Liver (tissue), 9 donors: ENCODE measurements around the gene RPS6KA2. TPM values are rescaled to one million over a fixed set of nuclear protein-coding genes. Genes with fewer than 3 reads are reported as not detected.
"Not testable (repeated sequence)": the region's sequence is repeated elsewhere in the genome, so short reads cannot be mapped to it uniquely, and the experiment has no call there.

Source experiments
- DNase-seq: peaks from one replicate; pipeline ENCODE4 v3.0.0-alpha.2; 2017; ENCODE audit warnings: low spot score
- H3K27ac ChIP-seq, 2 donors: one replicate each; pipeline ENCODE4 v1.7.0; 2013; ENCODE audit warnings: inconsistent platforms in 2 of 2, low read length in 2 of 2, control low read depth in 1 of 2, low read depth in 1 of 2, mild to moderate bottlenecking in 1 of 2
- H3K27me3 ChIP-seq, 4 donors: one replicate each; pipeline versions ENCODE4 v1.6.1 to v1.7.0; 2013; ENCODE audit warnings: low read length in 3 of 4, inconsistent platforms in 1 of 4, mild to moderate bottlenecking in 1 of 4, moderate library complexity in 1 of 4; ENCODE audit not compliant: control insufficient read depth in 4 of 4, insufficient read depth in 4 of 4
- H3K36me3 ChIP-seq, 4 donors: one replicate each; pipeline versions ENCODE4 v1.6.1 to v1.7.0; 2013; ENCODE audit warnings: low read length in 3 of 4, mild to moderate bottlenecking in 3 of 4, low read depth in 1 of 4, moderate library complexity in 1 of 4; ENCODE audit not compliant: control insufficient read depth in 4 of 4, insufficient read depth in 3 of 4
- H3K4me1 ChIP-seq, 4 donors: one replicate each; pipeline versions ENCODE4 v1.6.1 to v1.7.0; 2013; ENCODE audit warnings: low read length in 3 of 4, mild to moderate bottlenecking in 3 of 4, moderate library complexity in 1 of 4; ENCODE audit not compliant: control insufficient read depth in 4 of 4, insufficient read depth in 4 of 4
- H3K4me3 ChIP-seq, 3 donors: one replicate each; pipeline versions ENCODE4 v1.6.1 to v1.7.0; 2013; ENCODE audit warnings: low read length in 3 of 3, control low read depth in 1 of 3, low read depth in 1 of 3, mild to moderate bottlenecking in 1 of 3
- H3K9ac ChIP-seq, 2 donors: one replicate each; pipeline ENCODE4 v1.7.0; 2013; ENCODE audit warnings: low read length in 2 of 2, mild to moderate bottlenecking in 2 of 2, moderate library complexity in 2 of 2, control low read depth in 1 of 2, low read depth in 1 of 2
- H3K9me3 ChIP-seq, 4 donors: one replicate each; pipeline versions ENCODE4 v1.6.1 to v1.7.0; 2013; ENCODE audit warnings: low read length in 3 of 4; ENCODE audit not compliant: control insufficient read depth in 4 of 4
- EGR1 ChIP-seq, 2 donors: IDR thresholded peaks; 2 replicates each; pipeline ENCODE4 v1.6.1; 2016 to 2018; ENCODE audit warnings: antibody characterized with exemption in 2 of 2, low read depth in 2 of 2
- FOXA1 ChIP-seq: IDR thresholded peaks from 2 replicates; pipeline ENCODE4 v1.6.1; 2016; ENCODE audit warnings: antibody characterized with exemption
- GABPA ChIP-seq, 2 donors: IDR thresholded peaks in 1 of 2; conservative IDR thresholded peaks in 1 of 2; 2 replicates each; pipeline ENCODE4 v1.6.1; 2016; ENCODE audit warnings: antibody characterized with exemption in 2 of 2, mild to moderate bottlenecking in 1 of 2, moderate library complexity in 1 of 2
- HNF4A ChIP-seq, 2 donors: conservative IDR thresholded peaks; 2 replicates each; pipeline ENCODE4 v1.6.1; 2016; ENCODE audit warnings: antibody characterized with exemption in 2 of 2, mild to moderate bottlenecking in 2 of 2
- HNF4G ChIP-seq: IDR thresholded peaks from 2 replicates; pipeline ENCODE4 v1.6.1; 2016; ENCODE audit warnings: antibody characterized with exemption
- MAX ChIP-seq: IDR thresholded peaks from 2 replicates; pipeline ENCODE4 v1.6.1; 2016; ENCODE audit warnings: antibody characterized with exemption
- NR2F2 ChIP-seq: IDR thresholded peaks from 2 replicates; pipeline ENCODE4 v1.6.1; 2016; ENCODE audit warnings: antibody characterized with exemption
- RAD21 ChIP-seq, 2 donors: IDR thresholded peaks; 2 replicates each; pipeline ENCODE4 v1.6.1; 2016; ENCODE audit warnings: antibody characterized with exemption in 2 of 2, mild to moderate bottlenecking in 2 of 2
- RXRA ChIP-seq, 2 donors: IDR thresholded peaks; 2 replicates each; pipeline ENCODE4 v1.6.1; 2017 to 2018; ENCODE audit warnings: antibody characterized with exemption in 2 of 2, mild to moderate bottlenecking in 1 of 2
- SP1 ChIP-seq: IDR thresholded peaks from 2 replicates; pipeline ENCODE4 v1.6.1; 2018; ENCODE audit warnings: antibody characterized with exemption, mild to moderate bottlenecking
- TAF1 ChIP-seq: conservative IDR thresholded peaks from 2 replicates; pipeline ENCODE4 v1.6.1; 2016; ENCODE audit warnings: antibody characterized with exemption, mild to moderate bottlenecking
- YY1 ChIP-seq: IDR thresholded peaks from 2 replicates; pipeline ENCODE4 v1.6.1; 2016; ENCODE audit warnings: antibody characterized with exemption, mild to moderate bottlenecking
- ZBTB33 ChIP-seq: IDR thresholded peaks from 2 replicates; pipeline ENCODE4 v1.6.1; 2016; ENCODE audit warnings: antibody characterized with exemption
- WGBS: extraction: QIAGEN DNeasy Blood & Tissue Kit; methylation state at CpG from one replicate; pipeline ENCODE4 v1.1.7; 2013; 5-methylcytosine and 5-hydroxymethylcytosine counted together
- polyA plus RNA-seq, 2 donors: library from polyadenylated mRNA; stranded (reverse) in 1 of 2; unstranded in 1 of 2; fragments of 200-250 nt in 1 of 2; fragments of >200 nt in 1 of 2; fragmentation: Nextera tagmentation in 1 of 2; extraction: Ambion mirVana in 1 of 2; gene quantifications; one replicate each; pipeline versions ENCODE4 v1.2.1 to v1.2.3, GENCODE V29; 2013 to 2015
- total RNA-seq, 2 donors: library from RNA; depleted of rRNA; stranded (reverse); fragments of >200 nt; gene quantifications; one replicate each; pipeline ENCODE4 v1.2.3, GENCODE V29; 2014
- TF ChIP-seq, protein P1 (sequence below): fragments of 150-350 bp; IDR thresholded peaks from 2 replicates; pipeline ENCODE4 v1.5.1; 2017; ENCODE audit warnings: improper control_type of control experiment, low read depth, low read length; ENCODE audit not compliant: missing input control
- TF ChIP-seq, protein P2 (sequence below): IDR thresholded peaks from 2 replicates; pipeline ENCODE4 v1.6.1; 2016; ENCODE audit warnings: antibody characterized with exemption, mild to moderate bottlenecking
- TF ChIP-seq, protein P3 (sequence below): IDR thresholded peaks from 2 replicates; pipeline ENCODE4 v1.6.1; 2016; ENCODE audit warnings: antibody characterized with exemption
- donor health status: healthy.
- donor health status: healthy.
- donor health status: healthy.
- donor health status: healthy.
- donor health status: healthy.

RPS6KA2 gene
- total and polyA plus RNA-seq, 4 donors, result 2.5 to 9.0 (median 5.0) TPM

DNA sequence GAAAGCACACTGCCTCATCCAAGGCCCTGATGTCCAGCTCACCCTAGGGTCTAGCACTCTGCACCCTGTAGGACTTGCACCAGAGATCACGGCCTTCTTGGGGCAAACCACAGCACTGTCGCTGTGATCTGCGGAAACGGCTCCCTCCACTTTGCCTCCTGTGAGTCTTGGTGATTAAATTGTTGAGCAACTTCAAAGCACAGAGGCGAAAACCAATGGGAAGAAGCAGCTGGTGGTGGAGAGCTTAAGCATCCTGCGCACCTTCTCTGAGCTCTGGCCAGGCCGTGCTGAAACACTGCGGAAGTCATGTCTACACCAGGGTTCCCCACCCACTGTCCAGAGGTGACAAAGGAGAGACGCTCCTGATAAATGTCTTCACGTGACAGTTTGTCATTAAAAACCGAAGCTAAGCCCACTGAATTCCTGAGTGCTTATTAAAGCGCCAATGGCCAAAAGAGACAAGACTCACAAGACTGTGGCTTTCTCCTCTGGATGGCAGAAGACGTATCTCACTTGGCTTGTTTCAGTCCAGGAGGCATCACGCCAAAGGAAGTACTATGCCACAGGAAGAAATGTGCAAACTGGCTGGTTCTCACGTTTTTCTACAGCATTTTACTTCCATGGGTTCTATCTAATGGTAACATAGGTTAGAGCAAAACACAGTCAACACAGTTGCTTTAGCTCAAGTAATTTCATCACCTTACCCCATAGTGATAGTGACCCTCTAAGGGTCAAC lies 43.7 kb downstream of the RPS6KA2 start (continued):
- TF ChIP-seq, protein P1, sequence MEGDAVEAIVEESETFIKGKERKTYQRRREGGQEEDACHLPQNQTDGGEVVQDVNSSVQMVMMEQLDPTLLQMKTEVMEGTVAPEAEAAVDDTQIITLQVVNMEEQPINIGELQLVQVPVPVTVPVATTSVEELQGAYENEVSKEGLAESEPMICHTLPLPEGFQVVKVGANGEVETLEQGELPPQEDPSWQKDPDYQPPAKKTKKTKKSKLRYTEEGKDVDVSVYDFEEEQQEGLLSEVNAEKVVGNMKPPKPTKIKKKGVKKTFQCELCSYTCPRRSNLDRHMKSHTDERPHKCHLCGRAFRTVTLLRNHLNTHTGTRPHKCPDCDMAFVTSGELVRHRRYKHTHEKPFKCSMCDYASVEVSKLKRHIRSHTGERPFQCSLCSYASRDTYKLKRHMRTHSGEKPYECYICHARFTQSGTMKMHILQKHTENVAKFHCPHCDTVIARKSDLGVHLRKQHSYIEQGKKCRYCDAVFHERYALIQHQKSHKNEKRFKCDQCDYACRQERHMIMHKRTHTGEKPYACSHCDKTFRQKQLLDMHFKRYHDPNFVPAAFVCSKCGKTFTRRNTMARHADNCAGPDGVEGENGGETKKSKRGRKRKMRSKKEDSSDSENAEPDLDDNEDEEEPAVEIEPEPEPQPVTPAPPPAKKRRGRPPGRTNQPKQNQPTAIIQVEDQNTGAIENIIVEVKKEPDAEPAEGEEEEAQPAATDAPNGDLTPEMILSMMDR, result no peak
- TF ChIP-seq FOXA1, result no peak
- TF ChIP-seq TAF1, result no peak
- TF ChIP-seq HNF4G, result no peak
- no peak for TF ChIP-seq GABPA (IDR thresholded peaks at IDR 0.05 in 1 of 2, conservative IDR thresholded peaks at IDR 0.05 in 1 of 2)

- Histone ChIP-seq H3K4me3 (no peak overlapping the region), H3K9ac (no peak overlapping the region), H3K27me3 (no peaks in the 10 kb centered on the region), H3K27ac (no peak overlapping the region), H3K9me3 (no peaks in the 10 kb centered on the region), H3K4me1 (no peaks in the 10 kb centered on the region), H3K36me3 (no peaks in the 10 kb centered on the region)
- 95% methylated on average over 6 of the region's 6 CpGs for WGBS
- no peak for DNase-seq
- TF ChIP-seq, protein P2, sequence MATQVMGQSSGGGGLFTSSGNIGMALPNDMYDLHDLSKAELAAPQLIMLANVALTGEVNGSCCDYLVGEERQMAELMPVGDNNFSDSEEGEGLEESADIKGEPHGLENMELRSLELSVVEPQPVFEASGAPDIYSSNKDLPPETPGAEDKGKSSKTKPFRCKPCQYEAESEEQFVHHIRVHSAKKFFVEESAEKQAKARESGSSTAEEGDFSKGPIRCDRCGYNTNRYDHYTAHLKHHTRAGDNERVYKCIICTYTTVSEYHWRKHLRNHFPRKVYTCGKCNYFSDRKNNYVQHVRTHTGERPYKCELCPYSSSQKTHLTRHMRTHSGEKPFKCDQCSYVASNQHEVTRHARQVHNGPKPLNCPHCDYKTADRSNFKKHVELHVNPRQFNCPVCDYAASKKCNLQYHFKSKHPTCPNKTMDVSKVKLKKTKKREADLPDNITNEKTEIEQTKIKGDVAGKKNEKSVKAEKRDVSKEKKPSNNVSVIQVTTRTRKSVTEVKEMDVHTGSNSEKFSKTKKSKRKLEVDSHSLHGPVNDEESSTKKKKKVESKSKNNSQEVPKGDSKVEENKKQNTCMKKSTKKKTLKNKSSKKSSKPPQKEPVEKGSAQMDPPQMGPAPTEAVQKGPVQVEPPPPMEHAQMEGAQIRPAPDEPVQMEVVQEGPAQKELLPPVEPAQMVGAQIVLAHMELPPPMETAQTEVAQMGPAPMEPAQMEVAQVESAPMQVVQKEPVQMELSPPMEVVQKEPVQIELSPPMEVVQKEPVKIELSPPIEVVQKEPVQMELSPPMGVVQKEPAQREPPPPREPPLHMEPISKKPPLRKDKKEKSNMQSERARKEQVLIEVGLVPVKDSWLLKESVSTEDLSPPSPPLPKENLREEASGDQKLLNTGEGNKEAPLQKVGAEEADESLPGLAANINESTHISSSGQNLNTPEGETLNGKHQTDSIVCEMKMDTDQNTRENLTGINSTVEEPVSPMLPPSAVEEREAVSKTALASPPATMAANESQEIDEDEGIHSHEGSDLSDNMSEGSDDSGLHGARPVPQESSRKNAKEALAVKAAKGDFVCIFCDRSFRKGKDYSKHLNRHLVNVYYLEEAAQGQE, result no peak
- TF ChIP-seq YY1 (no peak), RXRA (IDR thresholded peaks at IDR 0.05) (no peak), SP1 (no peak), HNF4A (conservative IDR thresholded peaks at IDR 0.05) (no peak), GABPA (IDR thresholded peaks at IDR 0.05 in 1 of 2, conservative IDR thresholded peaks at IDR 0.05 in 1 of 2) (no peak), EGR1 (IDR thresholded peaks at IDR 0.05; ENCODE audit: low read depth in 2 of 2) (no peak), ZBTB33 (no peak), NR2F2 (no peak), RAD21 (IDR thresholded peaks at IDR 0.05) (no peak), MAX (no peak), HNF4G (no peak), FOXA1 (no peak), TAF1 (no peak)
- TF ChIP-seq, protein P3, sequence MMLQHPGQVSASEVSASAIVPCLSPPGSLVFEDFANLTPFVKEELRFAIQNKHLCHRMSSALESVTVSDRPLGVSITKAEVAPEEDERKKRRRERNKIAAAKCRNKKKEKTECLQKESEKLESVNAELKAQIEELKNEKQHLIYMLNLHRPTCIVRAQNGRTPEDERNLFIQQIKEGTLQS, result no peak
These were observed 44.8 kb downstream of the RPS6KA2 start for GRCh38 chr6:166582258-166582657.

DNA sequence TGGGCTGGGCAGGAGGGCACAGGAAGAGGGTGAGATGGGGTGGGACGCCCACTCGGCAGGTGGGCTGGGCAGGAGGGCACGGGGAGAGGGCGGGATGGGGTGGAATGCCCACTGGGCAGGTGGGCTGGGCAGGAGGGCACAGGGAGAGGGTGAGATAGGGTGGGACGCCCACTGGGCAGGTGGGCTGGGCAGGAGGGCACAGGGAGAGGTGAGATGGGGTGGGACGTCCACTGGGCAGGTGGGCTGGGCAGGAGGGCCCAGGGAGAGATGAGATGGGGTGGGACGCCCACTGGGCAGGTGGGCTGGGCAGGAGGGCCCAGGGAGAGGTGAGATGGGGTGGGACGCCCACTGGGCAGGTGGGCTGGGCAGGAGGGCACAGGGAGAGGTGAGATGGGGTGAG lies 45.2 kb downstream of the RPS6KA2 start:
- H3K9ac ChIP-seq, H3K4me3 ChIP-seq, H3K9me3 ChIP-seq, H3K4me1 ChIP-seq, H3K27me3 ChIP-seq, H3K27ac ChIP-seq, H3K36me3 ChIP-seq, DNase-seq: not testable (repeated sequence)
- 95% methylated on average over 8 of the region's 8 CpGs for WGBS
